Sciatic nerve (tissue), 2 donors: ENCODE data around the gene ITSN1. TPM values are rescaled to one million over a fixed set of nuclear protein-coding genes. Genes with fewer than 3 reads are reported as not detected.
"Not testable (repeated sequence)": the region's sequence is repeated elsewhere in the genome, so short reads cannot be mapped to it uniquely, and the experiment has no call there.

Experiments used
- ATAC-seq: fragments of 200-7000 bp; cut with Tn5 transposase; one replicate; pipeline ENCODE4 v1.9.1; 2020; ENCODE audit warnings: mild to moderate bottlenecking, moderate library complexity
- DNase-seq: peaks from one replicate; pipeline ENCODE4 v3.0.0-alpha.2; 2020; ENCODE audit warnings: low spot score
- intact Hi-C: fragments of 100-400 bp; cut with DNase I; formaldehyde crosslinking; loops from one replicate; pipeline ENCODE4 v1.14.2; 2022
- total RNA-seq: library from RNA; stranded (reverse); fragmentation: NEBNext Ultra II Directional; extraction: Animal tissue kit (Norgen Biotek cat#: 25700); gene quantifications from one replicate; pipeline ENCODE4 v1.2.1, GENCODE V29; 2021
- donor health status: DM: no; HTN: no; CAD: no.
- donor health status: DM: no; HTN: no; CAD: no.

Gene ITSN1
- total RNA-seq, 1 donor from 2014 or later, result 88.8 TPM

DNA sequence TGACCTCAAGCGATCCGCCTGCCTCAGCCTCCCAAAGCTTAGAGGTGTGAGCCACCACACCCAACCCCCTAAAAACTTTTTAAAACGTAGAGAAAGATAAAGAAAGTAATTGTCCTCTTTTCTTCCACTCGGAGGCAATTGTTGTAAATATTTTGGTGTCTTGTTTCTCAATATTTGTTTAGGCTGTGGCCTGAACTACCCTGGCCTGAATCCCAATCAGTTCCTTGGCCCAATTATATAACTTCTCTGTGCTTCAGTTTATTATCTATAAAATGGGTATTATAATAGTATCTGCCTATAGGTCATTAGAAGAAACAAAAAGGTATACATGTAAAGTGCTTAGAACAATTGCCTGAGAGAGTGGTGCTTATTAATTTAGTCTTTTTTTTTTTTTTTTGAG, 275.1 kb downstream of the ITSN1 start:
- no peak for DNase-seq
- intact Hi-C loops, result loop anchor here (10.0 kb wide), 1 partner anchor 1427 kb away; no protein-coding TSS in a partner anchor
- no peak for ATAC-seq

DNA sequence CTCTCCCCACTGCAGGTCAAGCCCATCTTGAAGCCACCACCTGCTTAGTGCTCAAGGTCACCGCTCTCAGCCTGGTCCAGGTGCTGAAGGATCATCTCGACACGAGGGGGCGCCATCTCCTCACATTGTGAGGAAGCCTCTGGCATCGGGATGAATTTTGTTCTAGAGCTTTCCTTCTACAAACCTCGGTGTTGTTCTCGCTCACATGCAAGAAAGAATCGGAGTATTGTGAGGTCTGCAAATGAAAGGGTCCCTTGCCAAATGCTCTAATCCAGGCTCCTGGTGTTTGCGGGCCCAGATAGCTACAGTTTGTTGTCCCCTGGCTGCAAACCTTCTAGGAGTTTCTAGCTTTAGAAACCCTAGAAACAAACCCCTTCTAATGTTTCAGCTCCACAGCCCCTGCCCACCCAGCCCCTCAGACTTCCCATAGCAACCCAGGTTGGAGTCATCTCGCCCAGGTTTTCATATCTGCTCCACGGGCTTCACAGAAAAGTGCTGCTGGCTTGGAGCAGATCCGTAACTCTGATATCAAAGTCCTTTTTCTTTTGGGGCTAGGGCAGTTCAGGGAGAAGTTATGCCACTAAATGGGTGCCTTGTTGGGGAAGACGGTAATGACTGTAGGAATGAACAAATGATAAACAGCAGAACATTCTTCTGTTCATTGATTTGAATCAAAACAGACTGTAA, 281.9 kb downstream of the ITSN1 start:
- ATAC-seq (peak; percentile 97), DNase-seq (peak; percentile 97)
- intact Hi-C loops, result loop anchor here (2.0 kb wide), 1 partner anchor 427 kb away; no protein-coding TSS in a partner anchor

DNA sequence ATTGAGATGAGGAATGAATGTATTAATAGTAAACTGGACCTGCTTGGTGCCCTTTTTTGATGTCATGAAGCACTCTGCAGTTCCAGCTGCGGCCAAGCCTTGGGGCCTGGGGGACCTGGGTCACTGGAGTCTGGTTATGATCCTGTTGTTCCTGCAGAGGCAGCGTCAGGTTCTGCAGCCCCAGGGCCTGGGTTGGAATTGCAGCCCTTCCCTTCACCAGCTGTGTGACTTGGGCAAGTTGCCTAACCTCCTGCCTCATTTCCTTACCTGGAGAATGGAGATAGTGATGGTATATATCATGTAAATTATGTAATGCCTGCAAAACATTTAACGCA, 282.4 kb downstream of the ITSN1 start:
- peak; percentile 68 for DNase-seq
- peak; percentile 46 for ATAC-seq
- intact Hi-C loops, result loop anchor here (2.0 kb wide), 1 partner anchor 426 kb away; no protein-coding TSS in a partner anchor

DNA sequence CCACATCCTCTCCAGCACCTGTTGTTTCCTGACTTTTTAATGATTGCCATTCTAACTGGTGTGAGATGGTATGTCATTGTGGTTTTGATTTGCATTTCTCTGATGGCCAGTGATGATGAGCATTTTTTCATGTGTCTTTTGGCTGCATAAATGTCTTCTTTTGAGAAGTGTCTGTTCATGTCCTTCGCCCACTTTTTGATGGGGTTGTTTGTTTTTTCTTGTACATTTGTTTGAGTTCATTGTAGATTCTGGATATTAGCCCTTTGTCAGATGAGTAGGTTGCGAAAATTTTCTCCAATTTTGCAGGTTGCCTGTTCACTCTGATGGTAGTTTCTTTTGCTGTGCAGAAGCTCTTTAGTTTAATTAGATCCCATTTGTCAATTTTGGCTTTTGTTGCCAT, 283.9 kb downstream of the ITSN1 start:
- DNase-seq, intact Hi-C loops, ATAC-seq: not testable (repeated sequence)

DNA sequence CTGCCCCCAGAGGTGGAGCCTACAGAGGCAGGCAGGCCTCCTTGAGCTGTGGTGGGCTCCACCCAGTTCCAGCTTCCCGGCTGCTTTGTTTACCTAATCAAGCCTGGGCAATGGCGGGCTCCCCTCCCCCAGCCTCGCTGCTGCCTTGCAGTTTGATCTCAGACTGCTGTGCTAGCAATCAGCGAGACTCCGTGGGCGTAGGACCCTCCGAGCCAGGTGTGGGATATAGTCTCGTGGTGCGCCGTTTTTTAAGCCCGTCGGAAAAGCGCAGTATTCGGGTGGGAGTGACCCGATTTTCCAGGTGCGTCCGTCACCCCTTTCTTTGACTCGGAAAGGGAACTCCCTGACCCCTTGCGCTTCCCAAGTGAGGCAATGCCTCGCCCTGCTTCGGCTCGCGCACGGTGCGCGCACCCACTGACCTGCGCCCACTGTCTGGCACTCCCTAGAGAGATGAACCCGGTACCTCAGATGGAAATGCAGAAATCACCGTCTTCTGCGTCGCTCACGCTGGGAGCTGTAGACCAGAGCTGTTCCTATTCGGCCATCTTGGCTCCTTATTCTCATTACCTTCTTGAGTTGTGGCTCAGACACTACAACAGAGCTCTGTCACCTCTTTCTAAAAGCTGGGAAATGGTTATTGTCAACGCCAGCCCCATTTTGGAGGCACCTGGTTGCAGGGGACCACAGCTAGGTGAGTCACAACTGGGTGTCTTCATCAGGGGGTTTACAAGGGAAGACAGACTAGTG, 288.9 kb downstream of the ITSN1 start:
- intact Hi-C loops, result not testable (repeated sequence)
- ATAC-seq, result peak; percentile 74

DNA sequence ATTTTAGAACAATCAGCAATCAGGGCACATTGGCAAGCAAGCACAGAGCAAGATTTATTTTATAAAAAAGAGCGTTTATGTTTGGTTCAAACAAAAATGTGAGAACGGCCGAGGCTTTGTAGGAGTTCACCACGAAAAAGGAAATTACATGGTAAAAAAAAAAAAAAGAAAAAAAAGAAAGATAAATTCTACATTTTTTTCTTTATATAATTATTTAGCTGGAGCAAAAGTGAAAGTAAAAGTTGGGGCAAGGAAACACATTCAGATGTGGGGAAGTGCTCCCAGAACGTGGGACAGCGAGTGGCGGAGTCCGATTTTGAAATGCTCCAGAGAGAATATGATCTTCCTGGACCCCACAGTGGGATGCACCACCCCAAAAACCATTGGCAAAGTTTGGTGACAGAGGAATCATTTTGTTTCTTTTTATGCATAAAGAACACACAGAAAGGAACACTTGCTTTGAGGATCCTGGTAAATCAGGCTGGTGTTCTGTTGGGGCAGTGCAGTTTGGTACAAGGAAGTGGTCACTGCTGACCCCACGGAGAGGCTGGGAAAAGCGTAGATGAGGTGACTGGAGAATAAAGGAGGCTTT, 289.6 kb downstream of the ITSN1 start:
- DNase-seq (no peak), ATAC-seq (peak; percentile 89)
- intact Hi-C loops, result no loop called here

More for the DNA sequence above, 288.9 kb downstream of the ITSN1 start:
- not testable (repeated sequence) for DNase-seq

DNA sequence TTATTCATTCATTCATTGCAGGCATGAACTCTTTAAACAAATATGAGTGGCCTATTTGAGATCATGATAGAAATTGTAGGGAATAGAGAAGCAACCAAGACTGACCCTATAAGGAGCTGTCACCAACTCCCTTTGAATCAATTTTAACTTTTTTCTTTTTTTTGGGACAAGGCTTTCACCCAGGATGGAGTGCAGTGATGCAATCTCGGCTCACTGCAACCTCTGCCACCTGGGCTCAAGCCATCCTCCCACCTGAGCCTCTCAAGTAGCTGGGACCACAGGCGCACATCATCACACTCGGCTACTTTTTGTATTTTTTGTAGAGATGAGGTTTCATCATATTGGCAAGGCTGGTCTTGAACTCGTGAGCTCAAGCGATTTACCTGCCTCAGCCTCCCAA, 290.4 kb downstream of the ITSN1 start:
- DNase-seq, result no peak
- intact Hi-C loops, result no loop called here
- no peak for ATAC-seq

DNA sequence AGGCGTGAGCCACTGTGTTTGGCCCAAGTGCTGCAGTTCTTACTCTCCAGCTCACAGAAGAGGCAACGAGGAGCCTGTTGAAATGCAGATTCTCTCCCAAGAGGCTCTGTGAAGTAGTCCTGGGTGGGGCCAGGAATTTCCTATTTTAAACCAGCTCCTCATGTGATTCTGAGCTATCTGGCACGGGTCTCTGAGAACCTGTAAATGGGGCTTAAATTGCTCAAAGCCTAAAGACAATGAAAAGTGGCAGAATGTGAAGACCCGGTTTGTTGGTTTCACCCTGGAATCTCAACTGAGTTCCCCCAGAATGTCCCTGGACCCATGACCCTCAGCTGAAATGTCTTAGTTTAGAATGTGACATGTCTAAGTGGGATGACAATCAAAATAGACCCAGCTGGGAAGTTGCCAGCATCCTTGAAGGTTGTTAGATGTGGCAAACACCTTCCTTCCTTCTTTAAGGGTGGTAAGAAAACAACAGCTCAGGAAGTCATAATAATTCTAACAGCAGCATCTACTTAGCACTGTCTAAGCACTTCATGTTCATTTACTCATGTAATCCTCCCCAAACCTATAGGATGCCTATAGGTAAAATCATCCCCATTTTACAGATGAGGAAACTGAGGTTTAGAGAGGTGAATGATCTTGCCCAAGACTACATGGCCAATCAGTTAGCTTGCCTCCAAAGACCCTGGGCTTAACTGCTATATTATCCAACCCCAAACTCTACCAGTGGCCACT, 294.2 kb downstream of the ITSN1 start:
- intact Hi-C loops, result no loop called here
- no peak for DNase-seq
- ATAC-seq, result peak; percentile 53

DNA sequence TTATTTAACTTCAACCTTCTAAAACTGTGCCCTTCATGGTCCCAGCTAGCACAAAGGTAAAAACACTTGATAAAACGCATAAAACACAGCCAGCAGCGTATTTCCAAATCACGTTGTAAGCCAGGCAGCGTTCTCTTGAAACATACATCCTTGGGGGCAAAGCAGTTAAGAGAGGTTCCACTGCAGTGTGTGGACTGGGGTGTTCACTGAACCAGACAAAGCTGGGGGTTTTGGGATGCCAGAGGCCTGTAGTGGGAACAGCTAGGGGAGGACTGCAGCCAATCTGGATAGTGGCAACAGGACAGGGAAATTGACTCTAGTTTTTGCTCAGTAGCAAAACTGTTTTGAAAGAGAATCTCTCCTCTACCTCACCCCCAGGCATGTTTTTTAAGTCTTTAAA, 294.8 kb downstream of the ITSN1 start:
- ATAC-seq, result no peak
- intact Hi-C loops, result no loop called here

DNA sequence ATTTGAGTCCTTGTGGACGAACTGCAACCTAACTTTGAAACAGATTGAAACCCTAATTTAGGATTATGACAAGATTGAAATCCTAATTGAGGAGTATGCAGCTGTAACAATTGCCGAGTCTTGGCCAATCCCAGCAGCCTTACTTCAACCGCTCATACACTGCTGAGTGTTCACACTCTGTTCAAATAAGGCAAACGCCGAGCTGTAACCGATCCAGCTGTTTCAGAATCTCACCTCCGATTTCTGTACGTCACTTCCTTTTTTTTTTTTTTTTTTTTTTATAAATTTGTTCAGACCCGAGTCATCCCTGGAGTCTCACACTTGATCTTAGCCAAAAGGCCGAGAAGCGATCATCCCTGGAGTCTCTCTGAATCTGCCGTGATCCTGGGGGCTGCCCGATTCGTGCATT, 295.6 kb downstream of the ITSN1 start:
- intact Hi-C loops, result no loop called here
- no peak for DNase-seq
- no peak for ATAC-seq

More for the DNA sequence above, 294.8 kb downstream of the ITSN1 start:
- no peak for DNase-seq

DNA sequence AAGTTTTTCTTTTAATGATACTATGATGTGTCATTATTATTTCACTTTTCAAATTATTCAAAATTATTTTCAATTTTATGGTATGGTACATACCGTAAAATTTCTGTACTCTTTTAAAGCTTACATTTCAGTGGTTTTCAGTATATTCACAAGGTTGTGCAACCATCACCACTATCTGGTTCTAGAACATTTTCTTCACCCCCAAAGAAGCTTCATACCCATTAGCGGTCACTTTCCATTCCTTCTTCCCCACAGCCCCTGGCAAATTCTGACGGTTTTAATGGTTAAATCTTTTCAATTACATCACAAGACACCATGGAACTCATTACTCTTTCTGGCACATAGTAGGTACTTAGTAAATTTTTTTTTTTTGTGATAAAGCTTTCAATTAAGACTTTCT, 296.1 kb downstream of the ITSN1 start:
- intact Hi-C loops, result no loop called here

DNA sequence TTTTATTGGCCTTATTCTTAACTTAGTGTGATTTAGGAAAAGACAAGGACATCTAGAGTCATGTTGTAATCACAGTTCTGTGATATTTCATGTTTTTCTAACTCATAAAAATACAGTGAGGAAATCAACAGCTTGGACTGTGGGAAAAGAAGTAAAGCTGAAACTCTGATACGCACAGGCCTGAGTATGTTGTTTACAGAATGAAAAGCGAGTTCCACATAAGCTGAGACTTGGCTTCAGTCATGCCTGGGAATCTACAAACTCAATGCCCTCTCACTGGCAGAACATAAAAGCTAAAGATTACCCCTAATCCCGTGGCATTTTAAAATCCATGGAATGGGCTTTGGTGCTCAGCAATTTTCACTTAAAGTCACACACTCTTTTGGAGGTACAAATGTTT, 296.9 kb downstream of the ITSN1 start:
- intact Hi-C loops, result no loop called here
- no peak for DNase-seq
- no peak for ATAC-seq

More for the DNA sequence above, 296.1 kb downstream of the ITSN1 start:
- DNase-seq (no peak), ATAC-seq (no peak)

DNA sequence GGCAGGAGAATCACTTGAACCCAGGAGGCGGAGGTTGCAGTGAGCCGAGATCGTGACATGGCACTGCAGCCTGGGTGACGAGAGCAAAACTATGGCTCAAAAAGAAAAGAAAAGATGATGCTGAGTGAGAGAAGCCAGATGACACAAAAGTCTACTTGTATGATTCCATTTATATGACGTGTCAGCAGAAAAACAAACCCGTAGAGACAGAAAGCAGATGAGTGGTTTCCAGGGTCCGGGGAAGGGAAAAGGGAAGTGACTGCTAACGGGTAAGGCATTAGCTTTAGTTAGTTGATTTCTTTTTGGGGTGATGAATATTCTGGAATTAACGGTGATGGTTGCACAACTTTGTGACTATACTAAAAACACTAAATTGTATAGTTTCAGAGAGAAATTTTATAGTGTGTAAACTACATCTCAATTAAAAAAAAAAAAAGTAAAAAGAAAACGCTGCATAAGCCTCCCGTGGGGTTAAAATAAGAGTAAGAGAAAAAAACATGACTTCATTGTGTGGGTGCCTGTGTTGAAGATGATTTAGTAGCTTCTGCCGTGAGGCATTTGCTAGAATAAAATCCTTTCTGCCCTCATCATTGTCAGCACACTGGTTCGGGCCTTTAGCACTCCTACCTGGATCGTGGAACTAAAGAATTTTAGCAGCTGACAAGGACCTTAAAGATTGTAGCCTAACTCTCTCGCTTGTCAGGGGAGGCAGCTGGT, 298.0 kb downstream of the ITSN1 start:
- ATAC-seq, result no peak
- intact Hi-C loops, result no loop called here
- no peak for DNase-seq

DNA sequence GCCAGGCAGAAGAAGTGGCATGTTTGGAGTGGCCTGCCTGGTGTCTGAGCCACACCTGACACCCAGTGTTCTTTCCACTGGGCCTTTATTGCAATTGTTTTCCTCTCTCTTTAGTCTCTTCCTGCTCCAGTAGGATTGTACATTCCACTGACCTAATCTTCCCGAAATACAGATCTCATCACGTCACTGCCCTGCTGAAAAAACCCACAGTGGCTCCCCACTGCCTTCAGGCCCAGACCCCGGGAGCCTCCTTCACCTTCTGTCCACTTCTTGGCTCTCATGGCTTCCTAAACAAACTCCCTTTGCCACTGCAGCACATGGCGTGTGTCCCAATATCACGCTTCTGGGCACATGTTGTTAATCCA, 298.6 kb downstream of the ITSN1 start:
- intact Hi-C loops, result no loop called here

DNA sequence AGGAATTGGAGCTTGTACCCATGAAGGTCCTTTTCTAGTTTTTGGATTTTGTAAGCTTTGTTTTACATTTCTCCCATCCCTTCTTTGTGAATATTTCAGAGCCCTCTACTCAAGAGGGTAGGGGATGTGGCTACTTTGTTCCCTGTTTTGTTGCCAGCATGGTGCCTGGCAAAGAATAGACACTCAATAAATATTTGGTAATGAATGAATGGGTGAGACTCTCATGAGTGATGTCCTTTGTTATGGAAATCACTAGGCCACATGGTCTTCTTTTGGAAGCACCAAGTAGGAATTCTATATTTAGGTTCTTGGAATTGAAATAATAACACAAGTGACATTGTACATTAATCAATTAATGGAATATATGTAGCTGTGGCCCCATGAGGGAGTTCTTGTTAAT, 300.1 kb downstream of the ITSN1 start:
- intact Hi-C loops, result no loop called here
- DNase-seq, result no peak
- ATAC-seq, result no peak

More for the DNA sequence above, 298.6 kb downstream of the ITSN1 start:
- no peak for ATAC-seq
- DNase-seq, result no peak

DNA sequence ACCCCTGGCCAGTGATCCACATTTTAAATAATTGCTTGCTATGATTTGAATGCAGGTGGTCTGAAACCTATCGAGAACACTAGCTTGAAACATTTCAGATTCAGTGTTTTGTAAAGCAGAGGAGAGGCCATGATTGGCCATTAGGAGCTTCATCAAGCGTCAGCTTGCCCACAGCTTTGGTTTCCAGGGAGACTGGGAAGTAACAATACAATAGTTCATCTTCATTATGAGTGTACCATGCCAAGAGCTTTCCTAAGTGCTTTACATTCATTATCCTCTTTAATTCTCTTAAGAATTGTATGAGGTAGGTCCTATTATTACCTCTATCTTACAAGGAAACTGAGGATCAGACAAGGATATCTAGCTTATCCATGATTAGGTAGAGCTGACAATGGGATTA, 301.0 kb downstream of the ITSN1 start:
- ATAC-seq, result no peak
- intact Hi-C loops, result no loop called here

DNA sequence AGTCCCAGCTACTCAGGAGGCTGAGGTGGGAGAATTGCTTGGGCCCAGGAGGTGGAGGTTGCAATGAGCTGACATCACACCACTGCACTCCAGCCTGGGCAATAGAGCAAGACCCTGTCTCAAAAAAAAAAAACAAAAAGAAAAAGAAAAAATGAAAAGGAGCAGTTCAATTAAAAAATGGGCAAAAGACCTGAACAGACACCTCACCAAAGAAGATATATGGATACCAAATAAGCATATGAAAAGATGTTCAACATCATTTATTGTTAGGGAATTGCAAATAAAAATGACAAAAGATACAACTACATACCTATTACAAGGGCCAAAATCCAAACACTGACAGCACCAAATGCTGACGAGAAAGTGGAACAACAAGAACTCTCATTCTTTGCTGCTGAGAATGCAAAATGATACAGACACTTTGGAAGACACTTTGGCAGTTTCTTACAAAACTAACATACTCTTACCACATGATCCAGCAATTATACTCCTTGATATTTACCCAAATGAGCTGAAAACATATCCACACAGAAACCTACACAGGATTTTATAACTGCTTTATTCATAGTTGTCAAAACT, 302.0 kb downstream of the ITSN1 start:
- intact Hi-C loops, result no loop called here
- DNase-seq (no peak), ATAC-seq (no peak)

More for the DNA sequence above, 301.0 kb downstream of the ITSN1 start:
- DNase-seq, result no peak

DNA sequence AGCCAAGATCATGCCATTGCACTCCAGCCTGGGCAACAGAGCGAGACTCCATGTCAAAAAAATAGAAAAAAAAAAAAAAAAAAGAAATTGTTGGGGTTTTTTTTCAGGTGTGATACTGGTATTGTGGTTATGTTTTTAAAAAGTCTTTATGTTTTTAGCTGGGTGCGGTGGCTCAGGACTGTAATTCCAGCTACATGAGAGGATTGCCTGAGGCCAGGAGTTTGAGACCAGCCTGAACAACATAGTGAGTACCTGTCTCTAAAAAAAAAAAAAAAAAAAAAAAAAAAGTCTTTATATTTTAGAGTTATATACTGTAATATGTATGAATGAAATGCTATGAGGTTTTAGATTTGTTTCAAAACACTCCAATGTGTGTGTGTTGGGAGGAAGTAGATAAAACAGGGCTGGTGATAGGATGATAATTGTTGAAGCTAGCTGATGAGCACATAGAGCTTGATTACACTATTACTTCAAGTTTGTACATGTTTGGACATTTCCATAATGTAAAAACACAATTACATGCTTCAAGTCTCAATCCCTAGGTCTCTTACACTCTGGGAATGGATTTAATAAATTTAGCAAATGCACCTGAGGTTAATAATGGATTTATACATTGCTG, 303.5 kb downstream of the ITSN1 start:
- no peak for ATAC-seq
- intact Hi-C loops, result no loop called here
- DNase-seq, result no peak
